SK-N-SH (cell line): ENCODE results near the gene CCNG1. TPM values are rescaled to one million over a fixed set of nuclear protein-coding genes. Genes with fewer than 3 reads are reported as not detected.

ENCODE experiments used
- CTCF ChIA-PET: fragments of 300-600, 350-600 bp; formaldehyde crosslinking; extraction: SDS; loops from one replicate; lab custom pipeline; 2021; lab: Yijun Ruan, JAX
- POLR2A ChIA-PET: fragments of 350-600 bp; sonication (Branson Sonifier 250); formaldehyde crosslinking; extraction: SDS; loops from one replicate; lab custom pipeline; 2020; ENCODE audit warnings: antibody characterized with exemption, inconsistent platforms; lab: Yijun Ruan, JAX
- DNase-seq: peaks from one replicate; pipeline ENCODE4 v3.0.0; 2012
- H2AFZ ChIP-seq: fragments of 200-600 bp; sonication (generic); 2 replicates; pipeline ENCODE4 v1.8.1; 2016; ENCODE audit warnings: antibody characterized with exemption, mild to moderate bottlenecking, low read depth
- H3F3A ChIP-seq: fragments of 200-600 bp; sonication (generic); replicated peaks from 2 replicates; pipeline ENCODE3; 2016; ENCODE audit warnings: antibody characterized with exemption, mild to moderate bottlenecking; ENCODE audit not compliant: insufficient read depth
- H3K27ac ChIP-seq, 2 experiments: fragments of 200-500 bp in 1 of 2; fragments of 200-600 bp in 1 of 2; sonication (Bioruptor generic) in 1 of 2; sonication (generic), shearing (Covaris generic) in 1 of 2; 2 replicates each; pipeline versions ENCODE4 v1.5.1 to v1.6.1; 2014 to 2016; ENCODE audit warnings: low read depth in 2 of 2, inconsistent platforms in 1 of 2, low read length in 1 of 2, mild to moderate bottlenecking in 1 of 2, mixed read lengths in 1 of 2
- H3K27me3 ChIP-seq: fragments of 200-600 bp; sonication (generic), shearing (Covaris generic); 2 replicates; pipeline ENCODE4 v1.6.1; 2016; ENCODE audit warnings: mixed run types; ENCODE audit not compliant: insufficient read depth
- H3K36me3 ChIP-seq, 2 experiments: fragments of 200-500 bp in 1 of 2; fragments of 200-600 bp in 1 of 2; sonication (Bioruptor generic) in 1 of 2; sonication (generic) in 1 of 2; replicated peaks in 1 of 2; 2 replicates each; pipeline versions ENCODE3 to v1.5.1; 2014 to 2016; ENCODE audit warnings: low read length in 1 of 2, mild to moderate bottlenecking in 1 of 2; ENCODE audit not compliant: insufficient read depth in 2 of 2, control insufficient read depth in 1 of 2
- H3K4me1 ChIP-seq, 2 experiments: fragments of 200-500 bp in 1 of 2; fragments of 200-600 bp in 1 of 2; sonication (Bioruptor generic) in 1 of 2; sonication (generic), shearing (Covaris generic) in 1 of 2; 2 replicates each; pipeline versions ENCODE4 v1.5.1 to v1.6.1; 2014 to 2016; ENCODE audit warnings: low read depth in 1 of 2, low read length in 1 of 2, mixed run types in 1 of 2; ENCODE audit not compliant: insufficient read depth in 2 of 2, control insufficient read depth in 1 of 2
- H3K4me2 ChIP-seq: fragments of 200-600 bp; sonication (generic), shearing (Covaris generic); 2 replicates; pipeline ENCODE4 v1.6.1; 2017; ENCODE audit warnings: mixed run types
- H3K4me3 ChIP-seq, 2 experiments: fragments of 200-500 bp in 1 of 2; fragments of 200-600 bp in 1 of 2; sonication (Bioruptor generic) in 1 of 2; sonication (generic), shearing (Covaris generic) in 1 of 2; 2 replicates each; pipeline versions ENCODE4 v1.5.1 to v1.8.1; 2014 to 2016; ENCODE audit warnings: low read depth in 2 of 2, inconsistent platforms in 1 of 2, low read length in 1 of 2, mild to moderate bottlenecking in 1 of 2, mixed read lengths in 1 of 2, moderate library complexity in 1 of 2
- H3K79me2 ChIP-seq: fragments of 200-600 bp; sonication (generic); 2 replicates; pipeline ENCODE4 v1.8.1; 2017; ENCODE audit warnings: mild to moderate bottlenecking; ENCODE audit not compliant: insufficient read depth
- H3K9ac ChIP-seq: fragments of 200-600 bp; sonication (generic); 2 replicates; pipeline ENCODE4 v1.6.1; 2017; ENCODE audit warnings: mixed run types
- H3K9me2 ChIP-seq: fragments of 200-600 bp; sonication (generic); 2 replicates; pipeline ENCODE4 v1.6.1; 2017; ENCODE audit warnings: mixed run types
- H3K9me3 ChIP-seq: fragments of 200-600 bp; sonication (generic); 2 replicates; pipeline ENCODE4 v1.6.1; 2017; ENCODE audit warnings: mixed run types, mild to moderate bottlenecking, moderate library complexity
- H4K20me1 ChIP-seq: fragments of 200-600 bp; sonication (generic); 2 replicates; pipeline ENCODE4 v1.6.1; 2017; ENCODE audit warnings: mild to moderate bottlenecking, mixed run types; ENCODE audit not compliant: insufficient read depth
- CHD2 ChIP-seq: fragments of 150-350 bp; IDR thresholded peaks from 2 replicates; pipeline ENCODE4 v1.6.1; 2018; ENCODE audit warnings: low read length; ENCODE audit not compliant: partially characterized antibody
- EP300 ChIP-seq, 2 experiments: IDR thresholded peaks; 2 replicates each; pipeline versions ENCODE4 v1.4.0 to v1.6.1; 2012; ENCODE audit warnings: borderline replicate concordance in 1 of 2, low read depth in 1 of 2, low read length in 1 of 2
- EZH2phosphoT487 ChIP-seq: fragments of 200-600 bp; sonication (generic); IDR thresholded peaks from 2 replicates; pipeline ENCODE4 v1.6.1; 2017; ENCODE audit warnings: low read depth, mixed run types, mild to moderate bottlenecking, antibody characterized with exemption, moderate library complexity, borderline replicate concordance
- FOXM1 ChIP-seq: IDR thresholded peaks from 2 replicates; pipeline ENCODE4 v1.4.0; 2012; ENCODE audit warnings: low read depth, mild to moderate bottlenecking
- GABPA ChIP-seq: IDR thresholded peaks from 2 replicates; pipeline ENCODE4 v1.4.0; 2012; ENCODE audit warnings: low read depth, mild to moderate bottlenecking
- GATA2 ChIP-seq: sonication (generic); formaldehyde crosslinking; IDR thresholded peaks from 2 replicates; pipeline ENCODE4 v1.5.0; 2020; ENCODE audit warnings: mild to moderate bottlenecking, missing genetic modification reagents
- MAX ChIP-seq: IDR thresholded peaks from 2 replicates; pipeline ENCODE4 v1.4.0; 2012; ENCODE audit warnings: low read depth
- NFIC ChIP-seq: IDR thresholded peaks from 2 replicates; pipeline ENCODE4 v1.4.0; 2012; ENCODE audit warnings: borderline replicate concordance
- POLR2AphosphoS5 ChIP-seq: IDR thresholded peaks from 2 replicates; pipeline ENCODE4 v1.6.1; 2012; ENCODE audit warnings: low read depth, low read length
- RAD21 ChIP-seq: IDR thresholded peaks from 2 replicates; pipeline ENCODE4 v1.6.1; 2012; ENCODE audit warnings: mild to moderate bottlenecking, low read length
- RFX5 ChIP-seq: IDR thresholded peaks from 2 replicates; pipeline ENCODE4 v1.6.1; 2012; ENCODE audit warnings: mild to moderate bottlenecking, improper control_type of control experiment, low read length
- SMC3 ChIP-seq: IDR thresholded peaks from 2 replicates; pipeline ENCODE4 v1.6.1; 2012; ENCODE audit warnings: low read depth, low read length, improper control_type of control experiment
- TEAD4 ChIP-seq: IDR thresholded peaks from 2 replicates; pipeline ENCODE4 v1.4.0; 2012; ENCODE audit warnings: mild to moderate bottlenecking, borderline replicate concordance; ENCODE audit not compliant: insufficient read depth
- WGBS: methylation state at CpG from one replicate; pipeline ENCODE4 v1.1.6; 2017; ENCODE audit warnings: low lambda C conversion rate; 5-methylcytosine and 5-hydroxymethylcytosine counted together
- polyA plus RNA-seq, 3 experiments: library from polyadenylated mRNA; depleted of rRNA; stranded (reverse); fragments of >200 nt; gene quantifications; 2 replicates each; pipeline ENCODE4 v1.2.3, GENCODE V29; 2012
- TF ChIP-seq, protein P1 (sequence below): fragments of 150-350 bp; IDR thresholded peaks from 2 replicates; pipeline ENCODE4 v1.6.1; 2017; ENCODE audit warnings: antibody characterized with exemption, low read length, low read depth, borderline replicate concordance
- TF ChIP-seq, protein P2 (sequence below): fragments of 200-600 bp; sonication (generic); IDR thresholded peaks from 2 replicates; pipeline ENCODE4 v1.6.1; 2017; ENCODE audit warnings: antibody characterized with exemption, mild to moderate bottlenecking, moderate library complexity
- TF ChIP-seq, protein P3 (sequence below): IDR thresholded peaks from 2 replicates; pipeline ENCODE4 v1.6.1; 2012; ENCODE audit warnings: mild to moderate bottlenecking, low read depth, low read length, moderate library complexity

The CCNG1 gene
- polyA plus RNA-seq, 1 of the 3 experiments (the other 2 are of a cell fraction) = 49.0 TPM

DNA sequence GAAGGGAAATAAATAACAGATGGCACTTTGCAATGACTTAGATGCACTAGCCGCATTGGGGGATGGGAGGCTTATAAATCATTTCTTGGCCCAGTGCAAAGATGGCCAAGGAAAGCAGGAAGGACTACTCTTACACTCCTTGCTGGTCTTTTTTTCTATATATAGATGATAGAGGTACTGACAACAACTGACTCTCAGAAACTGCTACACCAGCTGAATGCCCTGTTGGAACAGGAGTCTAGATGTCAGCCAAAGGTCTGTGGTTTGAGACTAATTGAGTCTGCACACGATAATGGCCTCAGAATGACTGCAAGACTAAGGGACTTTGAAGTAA, 1.7 kb downstream of the CCNG1 start:
- peak overlapping the region in 1 of 2 experiments; percentile 1; a peak in 1 of 4 replicates for H3K27ac ChIP-seq
- H3F3A ChIP-seq = peaks cover 9% of the 10 kb centered on the region
- DNase-seq = no peak
- peak overlapping the region; percentile 91 for H3K4me2 ChIP-seq
- H3K4me1 ChIP-seq = peaks cover 12 to 24% of the 10 kb centered on the region in 2 experiments; a peak in 3 of 4 replicates
- CTCF ChIA-PET = interaction anchor here (5.8 kb wide), 1 partner anchor 31 kb away, joined by 21 read pairs; no protein-coding TSS in a partner anchor
- peaks cover 60% of the 10 kb centered on the region for H3K79me2 ChIP-seq
- no peaks in the 10 kb centered on the region for H3K27me3 ChIP-seq
- H4K20me1 ChIP-seq = peaks cover 37% of the 10 kb centered on the region
- H3K4me3 ChIP-seq = peak overlapping the region; percentile 15 to 91
- TF ChIP-seq EP300 (IDR thresholded peaks at IDR 0.05; ENCODE audit: borderline replicate concordance in 1 of 2, low read depth in 1 of 2, low read length in 1 of 2) (no peak), NFIC (no peak), TEAD4 (no peak), FOXM1 (no peak), POLR2AphosphoS5 (no peak), MAX (no peak), SMC3 (no peak), EZH2phosphoT487 (no peak), CHD2 (no peak), GABPA (no peak), GATA2 (CRISPR knock-in tag) (no peak), RFX5 (no peak), RAD21 (no peak)
- TF ChIP-seq, protein P1, sequence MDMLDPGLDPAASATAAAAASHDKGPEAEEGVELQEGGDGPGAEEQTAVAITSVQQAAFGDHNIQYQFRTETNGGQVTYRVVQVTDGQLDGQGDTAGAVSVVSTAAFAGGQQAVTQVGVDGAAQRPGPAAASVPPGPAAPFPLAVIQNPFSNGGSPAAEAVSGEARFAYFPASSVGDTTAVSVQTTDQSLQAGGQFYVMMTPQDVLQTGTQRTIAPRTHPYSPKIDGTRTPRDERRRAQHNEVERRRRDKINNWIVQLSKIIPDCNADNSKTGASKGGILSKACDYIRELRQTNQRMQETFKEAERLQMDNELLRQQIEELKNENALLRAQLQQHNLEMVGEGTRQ = no peak
- TF ChIP-seq, protein P2, sequence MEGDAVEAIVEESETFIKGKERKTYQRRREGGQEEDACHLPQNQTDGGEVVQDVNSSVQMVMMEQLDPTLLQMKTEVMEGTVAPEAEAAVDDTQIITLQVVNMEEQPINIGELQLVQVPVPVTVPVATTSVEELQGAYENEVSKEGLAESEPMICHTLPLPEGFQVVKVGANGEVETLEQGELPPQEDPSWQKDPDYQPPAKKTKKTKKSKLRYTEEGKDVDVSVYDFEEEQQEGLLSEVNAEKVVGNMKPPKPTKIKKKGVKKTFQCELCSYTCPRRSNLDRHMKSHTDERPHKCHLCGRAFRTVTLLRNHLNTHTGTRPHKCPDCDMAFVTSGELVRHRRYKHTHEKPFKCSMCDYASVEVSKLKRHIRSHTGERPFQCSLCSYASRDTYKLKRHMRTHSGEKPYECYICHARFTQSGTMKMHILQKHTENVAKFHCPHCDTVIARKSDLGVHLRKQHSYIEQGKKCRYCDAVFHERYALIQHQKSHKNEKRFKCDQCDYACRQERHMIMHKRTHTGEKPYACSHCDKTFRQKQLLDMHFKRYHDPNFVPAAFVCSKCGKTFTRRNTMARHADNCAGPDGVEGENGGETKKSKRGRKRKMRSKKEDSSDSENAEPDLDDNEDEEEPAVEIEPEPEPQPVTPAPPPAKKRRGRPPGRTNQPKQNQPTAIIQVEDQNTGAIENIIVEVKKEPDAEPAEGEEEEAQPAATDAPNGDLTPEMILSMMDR = no peak
- TF ChIP-seq, protein P3, sequence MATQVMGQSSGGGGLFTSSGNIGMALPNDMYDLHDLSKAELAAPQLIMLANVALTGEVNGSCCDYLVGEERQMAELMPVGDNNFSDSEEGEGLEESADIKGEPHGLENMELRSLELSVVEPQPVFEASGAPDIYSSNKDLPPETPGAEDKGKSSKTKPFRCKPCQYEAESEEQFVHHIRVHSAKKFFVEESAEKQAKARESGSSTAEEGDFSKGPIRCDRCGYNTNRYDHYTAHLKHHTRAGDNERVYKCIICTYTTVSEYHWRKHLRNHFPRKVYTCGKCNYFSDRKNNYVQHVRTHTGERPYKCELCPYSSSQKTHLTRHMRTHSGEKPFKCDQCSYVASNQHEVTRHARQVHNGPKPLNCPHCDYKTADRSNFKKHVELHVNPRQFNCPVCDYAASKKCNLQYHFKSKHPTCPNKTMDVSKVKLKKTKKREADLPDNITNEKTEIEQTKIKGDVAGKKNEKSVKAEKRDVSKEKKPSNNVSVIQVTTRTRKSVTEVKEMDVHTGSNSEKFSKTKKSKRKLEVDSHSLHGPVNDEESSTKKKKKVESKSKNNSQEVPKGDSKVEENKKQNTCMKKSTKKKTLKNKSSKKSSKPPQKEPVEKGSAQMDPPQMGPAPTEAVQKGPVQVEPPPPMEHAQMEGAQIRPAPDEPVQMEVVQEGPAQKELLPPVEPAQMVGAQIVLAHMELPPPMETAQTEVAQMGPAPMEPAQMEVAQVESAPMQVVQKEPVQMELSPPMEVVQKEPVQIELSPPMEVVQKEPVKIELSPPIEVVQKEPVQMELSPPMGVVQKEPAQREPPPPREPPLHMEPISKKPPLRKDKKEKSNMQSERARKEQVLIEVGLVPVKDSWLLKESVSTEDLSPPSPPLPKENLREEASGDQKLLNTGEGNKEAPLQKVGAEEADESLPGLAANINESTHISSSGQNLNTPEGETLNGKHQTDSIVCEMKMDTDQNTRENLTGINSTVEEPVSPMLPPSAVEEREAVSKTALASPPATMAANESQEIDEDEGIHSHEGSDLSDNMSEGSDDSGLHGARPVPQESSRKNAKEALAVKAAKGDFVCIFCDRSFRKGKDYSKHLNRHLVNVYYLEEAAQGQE = no peak
- POLR2A ChIA-PET = interaction anchor here (0.7 to 1.7 kb wide), 2 partner anchors 21 to 30 kb away, joined by 3 to 4 read pairs; partner anchors contain the start of genes HMMR and NUDCD2
- WGBS = 61% methylated on average over 2 of the region's 2 CpGs
- no peak overlapping the region for H2AFZ ChIP-seq
- H3K36me3 ChIP-seq = peaks cover 45 to 48% of the 10 kb centered on the region in 2 experiments
- no peaks in the 10 kb centered on the region for H3K9me2 ChIP-seq
- no peak overlapping the region for H3K9ac ChIP-seq
- no peaks in the 10 kb centered on the region for H3K9me3 ChIP-seq
